Inferior parietal cortex (tissue), 1 donor: ENCODE results near the gene ZNF552.
"Not testable (repeated sequence)": the region's sequence is repeated elsewhere in the genome, so short reads cannot be mapped to it uniquely, and the experiment has no call there.

Experiments used
- DNase-seq: peaks from one replicate; pipeline ENCODE4 v3.0.0-alpha.2; 2016; ENCODE audit errors: extremely low spot score

ZNF552 gene

DNA sequence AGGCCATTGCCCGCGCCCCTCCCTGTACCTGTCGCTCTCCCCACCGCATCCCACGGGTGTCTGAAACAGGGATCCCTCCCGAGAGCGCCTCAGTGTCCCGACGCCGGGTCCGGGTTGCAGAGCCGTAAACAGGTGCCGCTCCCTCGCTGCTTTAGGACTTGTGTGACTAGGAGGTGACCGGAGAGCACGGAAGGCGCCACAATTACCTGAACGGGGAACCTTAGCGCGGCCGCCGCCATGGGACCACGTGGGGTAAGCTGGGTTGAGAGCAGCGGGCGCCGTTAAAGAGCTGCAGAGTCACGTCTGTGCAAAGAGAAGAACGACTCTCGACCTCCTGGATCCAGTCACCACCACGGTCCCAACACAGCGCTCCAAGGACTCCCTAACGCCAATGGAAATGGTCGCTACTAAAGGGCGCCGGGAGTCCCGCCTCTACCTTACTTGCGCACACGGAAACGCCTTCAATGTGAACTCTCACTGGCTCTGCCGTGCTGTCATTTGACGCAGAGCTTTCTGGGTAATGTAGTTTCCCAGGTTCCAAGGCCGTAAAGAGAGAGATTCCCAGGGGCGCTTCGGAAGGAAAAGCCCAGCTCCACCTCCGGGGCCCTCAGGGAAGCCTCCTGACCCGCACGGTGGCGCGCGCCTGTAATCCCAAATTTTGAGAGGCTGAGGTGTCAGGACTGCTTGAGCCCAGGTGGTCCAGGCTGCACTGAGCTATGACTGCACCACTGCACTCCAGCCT lies at the start of gene ZNF552:
Gene ZNF552, minus strand, starts transcription at position 409 of the 742 bp plus-strand sequence. Its CDS starts 170 bp downstream, at position 239.
- DNase-seq: peak; percentile 97

DNA sequence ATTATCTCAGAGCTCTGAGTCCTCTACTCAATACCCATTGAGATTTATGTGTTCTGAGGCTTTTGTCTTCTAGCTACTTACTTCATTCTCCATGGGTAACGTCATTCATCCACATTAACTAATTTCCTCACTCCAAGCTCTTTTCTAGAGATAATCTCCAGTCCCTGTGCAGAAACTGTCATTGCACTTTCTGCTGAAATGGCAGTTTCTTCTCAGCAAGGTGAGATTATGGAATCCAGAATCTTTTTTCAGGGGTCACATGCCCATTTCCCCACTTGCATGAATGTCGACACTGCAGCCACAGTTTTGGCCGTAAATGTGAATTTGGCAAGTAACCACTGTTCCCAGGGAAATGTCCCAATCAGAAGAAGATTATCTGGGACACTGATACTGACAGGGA lies 47.6 kb upstream of the ZNF552 start:
- not testable (repeated sequence) for DNase-seq

DNA sequence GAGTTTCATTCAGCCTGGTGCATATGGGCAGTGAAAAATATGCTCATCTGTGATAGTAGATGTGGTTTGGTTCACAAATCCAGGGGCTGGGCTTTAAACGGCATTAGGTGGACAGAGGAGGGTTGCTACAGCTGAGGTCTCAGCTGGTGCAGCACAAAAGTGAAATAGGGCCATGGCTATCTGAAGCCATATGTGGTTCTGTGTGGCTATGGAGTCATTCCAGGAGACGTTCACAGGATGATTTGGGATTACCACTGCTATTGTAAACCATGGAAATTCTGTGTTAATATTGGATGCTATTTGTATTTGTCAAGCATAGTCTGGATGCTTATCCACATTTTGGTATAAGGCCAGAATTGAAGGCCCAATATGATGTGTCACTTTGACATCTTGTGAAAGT lies 39.4 kb upstream of the ZNF552 start:
- DNase-seq: not testable (repeated sequence)

DNA sequence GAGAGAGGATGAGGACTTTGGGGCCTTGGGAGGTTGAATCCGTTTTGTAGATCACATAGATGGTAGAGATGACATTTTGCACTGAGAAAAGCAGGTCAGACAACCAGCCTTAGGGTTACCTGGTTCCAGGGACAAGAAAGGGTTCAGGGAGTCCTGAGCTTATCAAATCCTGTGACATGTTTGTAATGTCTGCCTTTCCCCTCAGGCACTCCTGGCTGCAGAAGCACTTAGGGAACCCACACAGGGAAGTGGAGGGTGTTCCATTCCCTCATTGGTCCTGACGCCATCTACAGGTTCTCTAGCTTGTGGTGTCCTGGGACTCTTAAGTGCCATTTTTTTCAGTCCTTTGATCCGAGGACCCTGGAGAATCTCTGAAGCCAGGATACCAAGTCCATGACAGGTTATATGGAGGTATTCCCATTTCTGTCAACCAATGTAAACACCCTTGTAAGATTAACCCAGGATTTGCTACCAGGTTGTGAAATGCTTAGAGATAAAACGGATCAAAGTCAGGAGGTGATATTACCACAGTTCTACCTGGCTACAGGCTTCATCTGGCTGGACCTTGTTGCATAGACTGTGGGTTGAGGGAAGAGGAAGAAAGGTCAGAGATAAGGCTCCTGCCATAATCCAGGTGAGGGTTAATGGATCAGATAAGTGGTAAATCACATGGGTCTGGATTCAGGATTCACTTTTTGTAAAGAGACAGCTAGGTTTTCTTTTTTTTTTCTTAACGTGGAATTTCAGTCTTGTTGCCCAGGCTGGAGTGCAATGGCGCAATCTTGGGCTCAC lies 37.3 kb upstream of the ZNF552 start:
- not testable (repeated sequence) for DNase-seq

DNA sequence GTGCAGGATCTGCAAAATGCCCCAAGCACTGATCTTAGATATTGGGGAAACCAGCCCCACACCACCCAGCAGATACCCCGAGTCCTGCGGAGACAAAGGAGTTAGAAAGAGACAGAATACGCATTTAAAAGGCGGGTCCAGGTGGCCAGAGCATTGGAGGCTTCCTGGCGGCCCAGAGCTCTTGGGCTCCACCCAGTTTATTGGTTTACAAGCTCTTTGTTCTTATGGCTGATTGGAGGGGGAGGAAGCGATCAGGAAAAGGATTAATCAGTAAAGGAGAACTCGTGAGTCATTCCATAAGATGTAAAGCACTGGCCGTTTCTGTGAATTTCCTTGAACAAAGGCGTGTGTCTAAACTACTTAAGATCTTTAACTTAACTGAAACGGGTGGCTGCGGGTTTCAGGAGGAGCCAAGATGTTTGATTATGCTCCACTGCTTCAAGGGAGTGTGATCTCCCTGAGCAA lies 35.9 kb upstream of the ZNF552 start:
- DNase-seq: no peak

DNA sequence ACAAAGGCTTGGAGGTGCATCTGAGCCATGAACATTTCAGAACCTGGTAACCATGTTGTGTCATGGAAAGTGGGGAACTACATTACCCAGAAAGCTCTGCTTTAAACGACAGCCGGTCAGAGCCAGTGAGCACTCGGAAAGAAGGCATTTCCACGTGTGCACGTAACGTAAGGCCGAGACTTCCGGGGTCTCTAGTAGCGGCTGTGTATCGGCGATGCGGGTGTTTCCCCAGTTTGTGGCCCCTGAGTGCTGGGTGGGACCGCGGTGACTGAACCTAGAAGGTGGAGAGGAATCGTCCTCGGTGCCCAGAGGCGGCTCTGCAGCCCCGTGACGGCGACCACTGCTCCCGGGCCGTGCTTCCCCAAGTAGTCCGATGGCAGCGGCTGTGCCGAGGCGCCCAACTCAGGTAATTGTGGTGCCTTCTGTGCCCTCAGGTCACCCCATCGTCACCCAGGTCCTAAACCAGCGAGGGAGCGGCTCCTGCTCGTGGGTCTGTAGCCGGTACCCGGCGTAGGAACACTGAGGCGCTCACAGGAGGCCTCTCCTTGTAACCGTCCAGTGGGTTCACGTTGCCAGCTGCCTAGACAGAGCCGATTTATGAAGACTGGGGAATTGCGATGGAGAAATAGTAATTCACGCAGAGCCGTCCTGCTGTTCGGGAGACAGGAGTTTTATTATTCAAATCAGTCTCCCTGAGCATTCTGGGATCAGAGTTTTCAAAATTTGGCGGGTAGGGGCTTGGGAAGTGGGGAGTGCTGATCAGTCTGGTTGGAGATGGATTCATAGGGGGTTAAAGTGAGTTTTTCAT lies 35.2 kb upstream of the ZNF552 start, which contains the start of gene ZNF587:
Gene ZNF587, plus strand, starts transcription at position 194 of the 808 bp plus-strand sequence. Its CDS starts 180 bp downstream, at position 374.
- peak; percentile 90 for DNase-seq

DNA sequence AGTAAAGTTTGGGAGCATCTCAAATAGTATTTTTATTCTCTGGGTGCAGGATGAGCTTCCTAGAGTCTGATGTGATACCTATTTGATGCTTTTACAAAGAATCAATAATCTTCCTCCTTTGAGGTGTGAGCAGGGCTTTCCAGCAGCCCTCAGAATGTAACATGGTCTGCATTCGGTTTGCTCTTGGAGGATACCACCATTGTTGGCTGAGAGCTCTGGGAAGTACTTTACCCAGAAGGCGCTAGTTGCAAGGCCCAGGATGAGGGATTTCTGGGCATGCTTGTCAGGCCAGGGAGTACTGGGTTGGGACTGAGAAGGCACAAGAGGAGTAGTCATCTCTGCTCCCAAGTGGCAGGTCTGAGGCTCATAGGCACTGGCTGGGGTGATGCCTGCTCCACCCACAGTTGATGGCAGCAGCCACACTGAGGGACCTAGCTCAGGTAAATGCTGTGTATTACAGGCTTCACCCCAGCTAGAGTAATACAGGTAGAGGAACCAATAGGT lies 34.5 kb upstream of the ZNF552 start:
- not testable (repeated sequence) for DNase-seq

DNA sequence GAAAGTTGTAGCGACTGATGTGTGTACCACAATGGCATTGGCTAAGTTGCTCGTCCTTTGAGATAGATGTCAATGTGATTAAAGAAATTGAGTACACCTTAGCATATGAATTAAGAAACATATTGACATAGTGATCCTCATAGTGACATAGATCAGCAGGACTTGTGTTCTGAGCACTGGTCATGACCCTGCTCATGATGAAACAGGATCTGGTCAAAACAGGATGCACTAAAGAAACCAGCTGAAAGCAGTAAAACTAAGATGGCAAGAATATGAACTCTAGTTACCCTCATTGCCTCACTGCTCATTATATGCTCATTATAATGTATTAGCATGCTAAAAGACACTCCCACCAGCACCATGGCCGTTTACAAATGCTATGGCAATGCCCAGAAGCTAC lies 32.5 kb upstream of the ZNF552 start:
- not testable (repeated sequence) for DNase-seq

DNA sequence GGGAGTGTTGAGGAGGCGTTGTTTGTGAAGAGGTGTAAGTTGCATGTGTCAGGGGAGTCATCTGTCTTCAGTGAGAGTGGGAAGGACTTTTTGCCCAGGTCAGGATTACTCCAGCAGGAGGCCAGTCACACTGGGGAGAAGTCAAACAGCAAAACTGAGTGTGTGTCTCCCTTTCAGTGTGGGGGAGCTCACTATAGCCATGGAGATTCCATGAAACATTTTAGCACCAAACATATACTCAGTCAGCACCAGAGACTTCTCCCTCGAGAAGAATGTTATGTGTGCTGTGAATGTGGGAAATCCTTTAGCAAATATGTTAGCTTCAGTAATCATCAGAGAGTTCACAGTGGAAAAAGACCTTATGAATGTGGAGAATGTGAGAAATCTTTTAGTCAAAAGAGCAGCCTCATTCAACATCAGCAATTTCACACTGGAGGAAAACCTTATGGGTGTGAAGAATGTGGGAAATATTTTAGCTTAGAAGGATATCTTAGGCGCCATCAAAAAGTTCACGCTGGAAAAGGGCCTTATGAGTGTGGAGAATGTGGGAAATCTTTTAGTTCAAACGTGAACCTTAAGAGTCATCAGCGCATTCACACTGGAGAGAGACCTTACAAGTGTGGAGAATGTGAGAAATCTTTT lies 26.5 kb upstream of the ZNF552 start:
- DNase-seq: no peak

DNA sequence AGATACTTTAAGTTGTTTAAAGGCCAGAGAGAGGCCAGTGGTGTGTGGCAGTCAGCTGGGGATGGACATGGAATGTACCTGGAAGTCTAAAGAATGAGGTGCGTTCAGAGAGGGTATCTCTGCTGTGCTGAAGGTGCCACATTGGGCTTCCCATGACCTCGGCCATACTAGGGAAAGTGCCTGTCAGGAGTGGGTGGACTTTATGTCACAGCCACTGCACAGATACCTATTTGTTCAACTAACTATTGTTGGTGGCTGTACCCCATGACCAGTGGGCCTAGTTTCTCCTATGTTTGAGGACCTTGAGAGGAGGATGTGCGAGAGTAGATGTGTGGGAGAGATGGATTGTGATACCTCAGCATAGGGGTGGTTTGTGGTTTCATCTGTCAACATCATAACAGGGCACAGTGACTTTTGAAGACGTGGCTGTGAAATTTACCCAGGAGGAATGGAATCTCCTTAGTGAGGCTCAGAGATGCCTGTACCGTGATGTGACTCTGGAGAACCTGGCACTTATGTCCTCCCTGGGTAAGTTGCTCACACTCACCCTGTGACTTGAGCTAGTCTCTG lies 24.0 kb upstream of the ZNF552 start:
- DNase-seq: not testable (repeated sequence)

DNA sequence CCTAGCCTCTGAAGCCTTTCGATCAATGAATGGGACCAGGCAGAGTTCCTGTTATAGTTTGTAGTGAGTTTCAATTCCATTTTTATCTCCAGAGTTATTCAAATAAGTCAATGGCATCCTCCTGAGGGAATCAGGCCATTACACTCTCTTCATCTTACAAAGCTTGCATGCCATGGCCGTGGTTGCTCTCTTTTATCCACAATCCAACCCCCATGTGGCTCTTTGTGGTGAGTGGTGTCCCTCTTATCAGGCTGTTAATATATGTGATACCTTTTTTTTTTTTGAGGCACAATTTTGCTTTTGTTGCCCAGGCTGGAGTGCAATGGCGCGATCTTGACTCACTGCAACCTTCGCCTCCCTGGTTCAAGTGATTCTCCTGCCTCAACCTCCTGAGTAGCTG lies 22.3 kb upstream of the ZNF552 start:
- not testable (repeated sequence) for DNase-seq

DNA sequence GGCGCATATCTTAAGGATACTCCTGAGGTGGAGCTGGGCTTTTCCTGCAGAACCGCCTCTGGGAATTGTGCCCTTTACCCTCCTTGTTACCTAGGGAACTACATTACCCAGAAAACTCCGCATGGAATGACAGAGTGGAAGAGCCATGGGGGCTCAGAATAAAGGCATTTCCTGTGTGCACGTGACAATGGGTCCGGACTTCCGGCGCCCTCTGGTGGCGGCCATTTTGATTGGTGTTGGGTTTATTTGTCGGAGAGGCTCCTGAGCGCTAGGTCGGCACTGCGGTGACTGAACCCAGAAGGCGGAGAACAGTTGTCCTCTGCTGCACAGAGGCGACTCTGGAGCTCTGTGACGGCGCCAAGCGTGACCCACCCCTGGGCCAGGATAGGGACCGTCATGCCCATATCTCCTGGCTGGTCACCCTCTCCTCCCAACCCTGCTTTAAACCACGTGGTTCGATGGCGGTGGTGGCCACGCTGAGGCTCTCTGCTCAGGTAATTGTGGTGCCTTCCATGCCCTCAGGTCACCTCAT lies 15.4 kb upstream of the ZNF552 start, which contains the start of gene ZNF587B:
Gene ZNF587B, plus strand, starts transcription at position 229 of the 532 bp plus-strand sequence. Its CDS starts 230 bp downstream, at position 459.
- DNase-seq: peak; percentile 79

DNA sequence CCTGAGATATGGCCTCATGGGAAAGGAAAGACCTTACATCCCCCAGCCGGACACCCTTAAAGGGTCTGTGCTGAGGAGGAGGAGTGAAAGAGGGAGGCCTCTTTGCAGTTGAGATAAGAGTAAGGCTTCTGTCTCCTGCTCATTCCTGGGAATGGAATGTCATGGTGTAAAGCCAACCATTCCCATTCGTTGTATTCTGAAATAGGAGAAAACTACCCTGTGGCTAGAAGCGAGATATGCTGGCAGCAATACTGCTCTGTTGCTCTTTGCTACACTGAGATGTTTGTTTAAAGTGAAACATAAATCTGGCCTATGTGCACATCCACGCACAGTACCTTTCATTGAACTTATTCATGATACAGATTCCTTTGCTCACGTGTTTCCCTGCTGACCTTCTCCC lies 14.6 kb upstream of the ZNF552 start:
- DNase-seq: no peak

DNA sequence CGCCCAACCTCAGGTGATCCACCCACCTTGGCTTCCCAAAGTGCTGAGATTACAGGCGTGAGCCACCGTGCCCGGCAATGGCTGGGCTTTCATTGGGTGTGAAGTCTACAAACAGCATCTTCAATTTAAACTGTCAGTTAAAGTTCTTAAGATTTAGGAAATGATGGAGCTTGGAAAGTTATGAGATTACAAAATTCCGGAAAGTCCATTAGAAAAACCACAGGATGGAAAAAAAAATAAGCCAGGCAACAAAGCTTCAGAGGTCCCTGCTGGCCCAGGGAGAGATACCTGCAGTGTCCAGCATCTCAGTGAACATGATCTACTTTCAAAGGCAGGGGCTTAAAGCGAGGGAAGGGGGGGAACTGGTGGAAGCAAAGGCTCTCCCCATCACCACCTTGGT lies 10.8 kb upstream of the ZNF552 start:
- DNase-seq: no peak

DNA sequence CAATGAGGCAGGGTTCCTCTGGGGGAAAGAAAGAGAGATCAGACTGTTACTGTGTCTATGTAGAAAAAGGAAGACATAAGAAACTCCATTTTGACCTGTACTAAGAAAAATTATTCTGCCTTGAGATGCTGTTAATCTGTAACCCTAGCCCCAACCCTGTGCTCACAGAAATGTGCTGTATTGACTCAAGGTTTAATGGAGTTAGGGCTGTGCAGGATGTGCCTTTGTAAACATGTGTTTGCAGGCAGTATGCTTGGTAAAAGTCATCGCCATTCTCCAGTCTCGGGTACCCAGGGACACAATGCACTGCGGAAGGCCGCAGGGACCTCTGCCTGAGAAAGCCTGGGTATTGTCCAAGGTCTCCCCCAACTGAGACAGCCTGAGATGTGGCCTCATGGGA lies 8.9 kb upstream of the ZNF552 start:
- DNase-seq: not testable (repeated sequence)

DNA sequence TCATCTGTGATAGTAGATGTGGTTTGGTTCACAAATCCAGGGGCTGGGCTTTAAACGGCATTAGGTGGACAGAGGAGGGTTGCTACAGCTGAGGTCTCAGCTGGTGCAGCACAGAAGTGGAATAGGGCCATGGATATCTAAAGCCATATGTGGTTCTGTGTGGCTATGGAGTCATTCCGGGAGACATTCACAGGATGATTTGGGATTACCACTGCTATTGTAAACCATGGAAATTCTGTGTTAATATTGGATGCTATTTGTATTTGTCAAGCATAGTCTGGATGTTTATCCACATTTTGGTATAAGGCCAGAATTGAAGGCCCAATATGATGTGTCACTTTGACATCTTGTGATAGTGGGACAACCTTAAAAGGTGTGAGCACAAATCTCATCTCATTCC lies 8.4 kb upstream of the ZNF552 start:
- DNase-seq: not testable (repeated sequence)

DNA sequence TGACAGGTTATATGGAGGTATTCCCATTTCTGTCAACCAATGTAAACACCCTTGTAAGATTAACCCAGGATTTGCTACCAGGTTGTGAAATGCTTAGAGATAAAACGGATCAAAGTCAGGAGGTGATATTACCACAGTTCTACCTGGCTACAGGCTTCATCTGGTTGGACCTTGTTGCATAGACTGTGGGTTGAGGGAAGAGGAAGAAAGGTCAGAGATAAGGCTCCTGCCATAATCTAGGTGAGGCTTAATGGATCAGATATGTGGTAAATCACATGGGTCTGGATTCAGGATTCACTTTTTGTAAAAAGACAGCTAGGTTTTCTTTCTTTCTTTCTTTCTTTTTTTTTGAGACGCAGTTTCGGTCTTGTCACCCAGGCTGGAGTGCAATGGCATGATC lies 6.8 kb upstream of the ZNF552 start:
- not testable (repeated sequence) for DNase-seq

DNA sequence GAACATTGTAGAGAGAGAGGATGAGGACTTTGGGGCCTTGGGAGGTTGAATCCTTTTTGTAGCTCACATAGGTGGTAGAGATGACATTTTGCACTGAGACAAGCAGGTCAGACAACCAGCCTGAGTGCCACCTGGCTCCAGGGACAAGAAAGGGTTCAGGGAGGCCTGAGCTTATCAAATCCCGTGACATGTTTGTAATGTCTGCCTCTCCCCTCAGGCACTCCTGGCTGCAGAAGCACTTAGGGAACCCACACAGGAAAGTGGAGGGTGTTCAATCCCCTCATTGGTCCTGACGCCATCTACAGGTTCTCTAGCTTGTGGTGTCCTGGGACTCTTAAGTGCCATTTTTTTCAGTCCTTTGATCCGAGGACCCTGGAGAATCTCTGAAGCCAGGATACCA lies 6.4 kb upstream of the ZNF552 start:
- not testable (repeated sequence) for DNase-seq

DNA sequence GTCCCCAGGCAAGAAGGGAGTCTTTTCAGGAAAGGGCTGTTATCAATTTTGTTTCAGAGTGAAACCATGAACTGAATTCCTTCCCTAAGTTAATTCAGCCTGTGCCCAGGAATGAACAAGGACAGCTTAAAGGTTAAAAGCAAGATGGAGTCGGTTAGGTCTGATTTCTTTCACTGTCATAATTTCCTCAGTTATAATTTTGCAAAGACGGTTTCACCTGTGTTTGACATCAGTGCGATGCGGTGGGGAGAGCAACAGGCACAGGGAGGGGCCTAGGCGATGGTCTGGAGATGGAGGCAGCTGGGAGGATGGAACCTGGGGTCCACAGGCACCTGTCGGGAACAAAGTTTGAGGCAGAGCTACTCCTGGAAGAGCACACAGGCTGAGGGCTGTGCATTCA lies 5.9 kb upstream of the ZNF552 start:
- DNase-seq: no peak

DNA sequence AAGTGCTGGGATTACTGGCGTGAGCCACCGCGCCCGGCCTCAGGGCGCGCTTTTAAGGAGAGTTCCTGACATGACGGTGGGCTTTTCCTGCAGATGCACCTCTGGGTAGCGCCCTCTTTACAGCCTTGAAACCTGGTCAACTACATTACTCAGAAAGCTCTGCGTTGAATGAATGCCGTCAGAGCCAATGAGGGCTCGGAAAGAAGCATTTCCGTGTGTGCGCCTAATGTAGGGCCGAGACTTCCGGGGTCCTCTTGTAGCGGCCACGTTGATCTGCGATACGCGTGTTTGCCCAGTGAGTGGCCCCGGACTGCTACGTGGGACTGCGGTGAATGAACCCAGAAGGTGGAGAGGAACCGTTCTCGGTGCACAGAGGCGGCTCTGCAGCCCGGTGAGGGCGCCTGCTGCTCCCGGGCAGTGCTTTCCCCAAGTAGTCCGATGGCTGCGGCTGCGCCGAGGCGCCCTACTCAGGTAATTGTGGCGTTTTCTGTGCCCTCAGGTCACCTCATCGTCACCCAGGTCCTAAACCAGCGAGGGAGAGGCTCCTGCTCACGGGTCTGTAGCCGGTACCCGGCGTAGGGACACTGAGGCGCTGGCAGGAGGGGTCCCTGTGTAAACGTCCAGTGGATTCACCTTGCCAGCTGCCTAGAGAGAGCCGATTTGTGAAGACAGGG lies 4.9 kb upstream of the ZNF552 start:
- peak; percentile 96 for DNase-seq
